ENCODE results near the gene RNF180. TPM values are rescaled to one million over a fixed set of nuclear protein-coding genes. Genes with fewer than 3 reads are reported as not detected.

The RNF180 gene
- polyA plus RNA-seq, 2 of the 4 experiments (the other 2 are of a cell fraction) = 0.14 to 0.50 TPM

GRCh38 chr5:64144425-64145215, 21.0 kb upstream of the RNF180 start:
- Histone ChIP-seq H3K4me2 (no peak overlapping the region), H3K9me3 (no peaks in the 10 kb centered on the region), H3K27ac (no peak overlapping the region), H3K4me3 (no peak overlapping the region), H3K4me1 (no peaks in the 10 kb centered on the region)
- WGBS (ENCODE audit: missing lambda C conversion rate) = 4% methylated on average over 1 of the region's 1 CpG
- ChIA-PET POLR2A (no interaction called here), CTCF (interaction anchor here (0.9 to 1.2 kb wide), 2 partner anchors 465 to 467 kb away, joined by 3 read pairs; no protein-coding TSS in a partner anchor)
- no peak for ATAC-seq
- TF ChIP-seq PHF8 (IDR thresholded peaks at IDR 0.05; ENCODE audit: borderline replicate concordance, low read depth) = no peak
- TF ChIP-seq EHMT2 (IDR thresholded peaks at IDR 0.05; ENCODE audit: low read depth) = no peak
- DNase-seq (ENCODE audit: low read depth in 1 of 2, low spot score in 1 of 2) = no peak
- no peak for FAIRE-seq

GRCh38 chr5:64145216-64145895, 20.3 kb upstream of the RNF180 start:
- ATAC-seq (no peak), FAIRE-seq (no peak), DNase-seq (ENCODE audit: low read depth in 1 of 2, low spot score in 1 of 2) (no peak)
- 0% methylated on average over 4 of the region's 4 CpGs for WGBS (ENCODE audit: missing lambda C conversion rate)
- no peaks in the 10 kb centered on the region for H3K4me1 ChIP-seq
- no peak overlapping the region for H3K4me3 ChIP-seq
- ChIA-PET POLR2A (no interaction called here), CTCF (interaction anchor here (0.9 to 1.2 kb wide), 2 partner anchors 465 to 467 kb away, joined by 3 read pairs; no protein-coding TSS in a partner anchor)
- H3K27ac ChIP-seq = no peak overlapping the region
- TF ChIP-seq CHD4 (IDR thresholded peaks at IDR 0.05; ENCODE audit: borderline replicate concordance) (no peak), HOXB5 (CRISPR knock-in tag; IDR thresholded peaks at IDR 0.05) (no peak), FOSB (CRISPR knock-in tag; IDR thresholded peaks at IDR 0.05) (no peak), MAFK (IDR thresholded peaks at IDR 0.05; ENCODE audit: partially characterized antibody) (no peak), GATA3 (IDR thresholded peaks at IDR 0.05; ENCODE audit: borderline replicate concordance) (no peak), HEYL (CRISPR knock-in tag; IDR thresholded peaks at IDR 0.05) (no peak), CBX2 (IDR thresholded peaks at IDR 0.05; ENCODE audit: borderline replicate concordance, low read depth) (no peak), ATOH8 (CRISPR knock-in tag; IDR thresholded peaks at IDR 0.05; ENCODE audit: low read depth) (no peak), CEBPB (IDR thresholded peaks at IDR 0.05) (no peak), CHD2 (IDR thresholded peaks at IDR 0.05; ENCODE audit: low read length, partially characterized antibody) (no peak)
- H3K9me3 ChIP-seq = no peaks in the 10 kb centered on the region
- no peak overlapping the region for H3K4me2 ChIP-seq

- TF ChIP-seq RAD21 (conservative IDR thresholded peaks at IDR 0.05 in 1 of 2, IDR thresholded peaks at IDR 0.05 in 1 of 2) = no peak
- no peak for TF ChIP-seq MAX (IDR thresholded peaks at IDR 0.05)
- TF ChIP-seq ELK1 (IDR thresholded peaks at IDR 0.05; ENCODE audit: low read depth, low read length) = no peak
- no peak for TF ChIP-seq ZFP36 (IDR thresholded peaks at IDR 0.05; ENCODE audit: borderline replicate concordance, partially characterized antibody)
- no peak for TF ChIP-seq HES2 (IDR thresholded peaks at IDR 0.05)
- TF ChIP-seq TFCP2L1 (CRISPR knock-in tag; IDR thresholded peaks at IDR 0.05) = no peak
- no peak for TF ChIP-seq HMGXB4 (CRISPR knock-in tag; IDR thresholded peaks at IDR 0.05; ENCODE audit: borderline replicate concordance)
- TF ChIP-seq ZSCAN20 (CRISPR knock-in tag; IDR thresholded peaks at IDR 0.05) = no peak
- TF ChIP-seq RARB (CRISPR knock-in tag; IDR thresholded peaks at IDR 0.05) = no peak
- no peak for TF ChIP-seq EP300 (IDR thresholded peaks at IDR 0.05)
- POLR2A ChIA-PET = no interaction called here
- CTCF ChIA-PET = interaction anchor here (0.5 to 4.2 kb wide), 20 partner anchors 8 to 746 kb away, joined by 3 to 28 read pairs (median 4); partner anchors contain the start of gene RNF180
- DNase-seq (ENCODE audit: low read depth in 1 of 2, low spot score in 1 of 2) = no peak
- Histone ChIP-seq H3K4me3 (no peak overlapping the region), H3K4me1 (no peaks in the 10 kb centered on the region), H3K9me3 (no peaks in the 10 kb centered on the region), H3K27ac (no peak overlapping the region), H3K4me2 (no peak overlapping the region)
- WGBS (ENCODE audit: missing lambda C conversion rate) = 76% methylated on average over 2 of the region's 2 CpGs
- ATAC-seq = no peak
- no peak for FAIRE-seq
Measured at GRCh38 chr5:64147379-64147778, 18.3 kb upstream of the RNF180 start.

Measured in A549 (cell line).